Mesenteric fat pad (tissue), 1 donor: Measurements from ENCODE around the gene DHX35. TPM values are rescaled to one million over a fixed set of nuclear protein-coding genes. Genes with fewer than 3 reads are reported as not detected.

ENCODE experiments used
- DNase-seq: peaks from one replicate; pipeline ENCODE4 v3.0.0-alpha.2; 2020; ENCODE audit warnings: low spot score
- long read RNA-seq: library from polyadenylated mRNA; unstranded; transcript quantifications from one replicate; pipeline ENCODE4 v2.0.0, GENCODE V29; 2020
- total RNA-seq: library from RNA; stranded (reverse); fragmentation: NEBNext Ultra II Directional; extraction: Animal tissue kit (Norgen Biotek cat#: 25700); gene quantifications from one replicate; pipeline ENCODE4 v1.2.1, GENCODE V29; 2021
- donor health status: DM: yes; HTN: yes; CAD: no.

The DHX35 gene, protein sequence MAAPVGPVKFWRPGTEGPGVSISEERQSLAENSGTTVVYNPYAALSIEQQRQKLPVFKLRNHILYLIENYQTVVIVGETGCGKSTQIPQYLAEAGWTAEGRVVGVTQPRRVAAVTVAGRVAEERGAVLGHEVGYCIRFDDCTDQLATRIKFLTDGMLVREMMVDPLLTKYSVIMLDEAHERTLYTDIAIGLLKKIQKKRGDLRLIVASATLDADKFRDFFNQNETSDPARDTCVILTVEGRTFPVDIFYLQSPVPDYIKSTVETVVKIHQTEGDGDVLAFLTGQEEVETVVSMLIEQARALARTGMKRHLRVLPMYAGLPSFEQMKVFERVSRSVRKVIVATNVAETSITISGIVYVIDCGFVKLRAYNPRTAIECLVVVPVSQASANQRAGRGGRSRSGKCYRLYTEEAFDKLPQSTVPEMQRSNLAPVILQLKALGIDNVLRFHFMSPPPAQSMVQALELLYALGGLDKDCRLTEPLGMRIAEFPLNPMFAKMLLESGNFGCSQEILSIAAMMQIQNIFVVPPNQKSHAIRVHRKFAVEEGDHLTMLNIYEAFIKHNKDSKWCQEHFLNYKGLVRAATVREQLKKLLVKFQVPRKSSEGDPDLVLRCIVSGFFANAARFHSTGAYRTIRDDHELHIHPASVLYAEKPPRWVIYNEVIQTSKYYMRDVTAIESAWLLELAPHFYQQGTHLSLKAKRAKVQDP
- 8.4 TPM for total RNA-seq
- long read RNA-seq, transcript DHX35-201 (22 exons, 3,325 nt), result major isoform, 8 of 21 reads
- long read RNA-seq, partial matches to known transcripts, result 7 of 21 reads
- long read RNA-seq, other reads (novel, unspliced or antisense), result 4 of 21 reads

GRCh38 chr20:38962044-38962927 is at the start of gene DHX35:
Gene DHX35 (plus strand): TSS chr20:38962344. CDS start chr20:38962368, 24 bp downstream.
- DNase-seq, result peak; percentile 100

DNA sequence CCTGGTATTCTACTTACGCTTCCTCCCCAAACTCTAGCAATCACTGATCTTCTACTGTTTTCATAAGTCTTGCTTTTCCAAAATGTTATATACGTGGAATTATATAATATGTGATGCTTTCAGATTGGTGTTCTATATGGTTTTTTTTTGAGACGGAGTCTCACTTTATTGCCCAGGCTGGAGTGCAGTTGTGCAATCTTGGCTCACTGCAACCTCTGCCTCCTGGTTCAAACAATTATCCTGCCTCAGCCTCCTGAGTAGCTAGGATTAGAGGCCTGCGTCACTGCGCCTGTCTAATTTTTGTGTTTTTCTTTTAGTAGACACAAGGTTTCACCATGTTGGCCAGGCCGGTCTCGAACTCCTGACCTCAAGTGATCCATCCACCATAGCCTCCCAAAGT is 46.8 kb upstream of the DHX35 start:
- no peak for DNase-seq

GRCh38 chr20:38917657-38918056 is 44.5 kb upstream of the DHX35 start:
- DNase-seq, result no peak

DNA sequence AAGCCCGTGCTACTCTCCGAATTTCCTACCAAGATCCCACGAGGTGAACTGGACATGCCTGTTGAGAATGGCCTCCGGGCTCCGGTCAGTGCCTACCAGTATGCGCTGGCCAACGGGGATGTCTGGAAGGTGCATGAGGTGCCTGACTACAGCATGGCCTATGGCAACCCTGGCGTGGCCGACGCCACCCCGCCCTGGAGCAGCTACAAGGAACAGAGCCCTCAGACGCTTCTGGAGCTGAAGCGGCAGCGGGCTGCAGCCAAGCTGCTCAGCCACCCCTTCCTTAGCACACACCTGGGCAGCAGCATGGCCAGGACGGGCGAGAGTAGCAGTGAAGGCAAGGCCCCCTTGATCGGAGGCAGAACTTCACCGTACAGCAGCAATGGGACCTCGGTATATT is 44.0 kb upstream of the DHX35 start:
- DNase-seq, result no peak

DNA sequence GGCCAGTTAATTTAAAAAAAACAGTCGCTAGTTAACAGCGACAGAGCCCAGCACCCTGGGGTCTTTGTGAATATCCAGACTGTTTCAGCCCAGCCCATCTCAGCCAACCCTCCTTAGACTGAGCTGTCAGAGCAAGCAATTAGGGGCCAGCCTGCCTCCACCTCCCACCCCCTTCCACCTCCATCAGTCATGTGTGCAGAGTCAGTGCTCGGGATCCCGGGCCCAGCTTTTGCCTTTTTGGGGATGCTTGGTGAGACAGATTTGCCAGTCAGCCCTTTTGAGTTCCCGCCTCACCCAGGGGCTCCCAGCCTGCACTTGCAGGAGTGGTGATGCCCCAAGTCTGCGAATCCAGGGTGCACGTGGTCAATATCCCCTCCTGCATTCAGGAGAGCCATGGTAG is 42.5 kb upstream of the DHX35 start:
- no peak for DNase-seq

DNA sequence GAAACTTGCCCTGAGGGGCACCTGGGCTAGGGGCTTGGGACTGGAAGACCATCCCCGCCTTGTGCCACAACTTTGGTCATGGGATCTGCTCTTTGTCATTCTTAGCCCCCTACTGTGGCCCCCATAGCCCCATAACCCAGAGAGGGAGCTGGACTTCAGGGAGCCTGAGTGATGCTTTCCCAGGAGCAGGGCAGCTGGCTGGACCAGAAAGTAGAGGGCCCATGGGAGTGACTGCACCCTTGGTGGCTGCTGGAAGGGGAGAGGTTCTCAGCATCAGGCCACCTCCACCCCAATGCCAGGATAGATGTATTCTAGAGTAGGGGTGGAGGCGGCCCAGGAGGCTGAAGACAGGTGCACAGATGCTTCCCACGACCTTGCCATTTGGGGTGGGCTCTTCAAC is 41.7 kb upstream of the DHX35 start:
- DNase-seq, result no peak

GRCh38 chr20:38920851-38921250 is 41.3 kb upstream of the DHX35 start:
- no peak for DNase-seq

GRCh38 chr20:38924718-38925117 is 37.4 kb upstream of the DHX35 start:
- DNase-seq, result no peak

GRCh38 chr20:38926142-38926933 is 35.8 kb upstream of the DHX35 start, which contains the start of gene FAM83D:
Gene FAM83D (plus strand): TSS chr20:38926417. CDS start chr20:38926443, 26 bp downstream.
- peak; percentile 96 for DNase-seq

GRCh38 chr20:38926934-38927616 is 35.1 kb upstream of the DHX35 start:
- DNase-seq, result no peak

DNA sequence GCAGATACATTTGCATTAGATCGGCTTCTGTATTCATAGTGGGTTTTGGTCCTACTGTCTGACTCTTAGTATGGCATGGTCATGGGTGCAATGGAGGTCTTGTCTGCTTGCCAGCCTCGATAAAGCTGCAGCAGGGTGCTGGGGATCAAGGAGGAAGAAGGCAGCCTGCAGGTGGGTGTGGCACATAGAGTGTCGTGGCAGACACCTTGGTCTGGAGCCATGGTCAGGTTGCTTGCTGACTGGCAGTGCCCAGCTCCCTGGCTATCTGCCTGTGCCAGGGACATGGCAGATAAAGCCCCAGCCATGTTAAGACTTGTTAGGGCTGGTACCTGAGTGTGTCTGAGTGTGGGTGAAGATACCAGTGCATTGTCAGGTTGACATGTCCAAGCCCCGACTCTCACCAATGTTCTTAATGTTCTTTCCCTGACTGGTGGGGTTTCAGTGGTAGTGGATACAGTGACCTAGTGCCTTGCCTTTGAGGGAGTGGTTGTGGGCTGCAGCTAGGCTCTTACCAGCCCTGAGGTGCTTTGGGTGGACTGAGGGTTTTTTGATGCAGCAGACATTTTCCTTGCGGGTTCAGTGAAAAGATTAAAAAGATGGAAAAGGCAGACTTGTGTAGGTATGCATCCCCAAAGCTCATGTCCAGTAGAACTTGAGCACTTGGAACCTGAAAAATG is 34.1 kb upstream of the DHX35 start:
- DNase-seq, result no peak

DNA sequence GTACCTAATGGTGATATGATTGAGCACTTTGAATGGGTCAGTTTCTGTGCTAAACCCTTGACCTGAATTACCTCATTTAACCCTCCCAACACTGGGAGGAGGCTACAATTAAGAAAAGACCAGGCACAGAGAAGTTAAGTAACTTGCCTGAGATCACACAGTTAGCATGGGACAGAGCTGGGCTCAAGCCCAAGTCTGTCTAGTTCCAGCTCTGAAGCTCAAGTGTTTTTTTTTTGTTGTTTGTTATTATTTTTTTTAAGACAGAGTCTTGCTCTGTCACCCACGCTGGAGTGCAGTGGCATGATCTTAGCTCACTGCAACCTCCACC is 31.9 kb upstream of the DHX35 start:
- DNase-seq, result peak; percentile 1

DNA sequence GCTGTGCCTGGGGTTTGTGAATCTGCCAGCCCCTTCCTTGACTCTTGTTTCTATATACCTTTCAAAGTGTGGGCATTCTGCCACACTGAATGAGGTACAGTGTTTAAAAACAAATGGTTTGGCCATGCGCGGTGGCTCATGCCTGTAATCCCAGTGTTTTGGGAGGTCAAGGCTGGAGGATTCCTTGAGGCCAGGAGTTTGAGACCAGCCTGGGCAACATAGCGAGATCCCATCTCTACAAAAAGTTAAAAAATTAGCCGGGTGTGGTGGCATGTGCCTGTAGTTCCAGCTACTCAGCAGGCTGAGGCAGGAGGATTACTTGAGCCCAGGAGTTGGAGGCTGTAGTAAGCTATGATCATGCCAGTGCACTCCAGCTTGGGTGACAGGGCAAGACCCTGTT is 30.2 kb upstream of the DHX35 start:
- DNase-seq, result peak; percentile 33

DNA sequence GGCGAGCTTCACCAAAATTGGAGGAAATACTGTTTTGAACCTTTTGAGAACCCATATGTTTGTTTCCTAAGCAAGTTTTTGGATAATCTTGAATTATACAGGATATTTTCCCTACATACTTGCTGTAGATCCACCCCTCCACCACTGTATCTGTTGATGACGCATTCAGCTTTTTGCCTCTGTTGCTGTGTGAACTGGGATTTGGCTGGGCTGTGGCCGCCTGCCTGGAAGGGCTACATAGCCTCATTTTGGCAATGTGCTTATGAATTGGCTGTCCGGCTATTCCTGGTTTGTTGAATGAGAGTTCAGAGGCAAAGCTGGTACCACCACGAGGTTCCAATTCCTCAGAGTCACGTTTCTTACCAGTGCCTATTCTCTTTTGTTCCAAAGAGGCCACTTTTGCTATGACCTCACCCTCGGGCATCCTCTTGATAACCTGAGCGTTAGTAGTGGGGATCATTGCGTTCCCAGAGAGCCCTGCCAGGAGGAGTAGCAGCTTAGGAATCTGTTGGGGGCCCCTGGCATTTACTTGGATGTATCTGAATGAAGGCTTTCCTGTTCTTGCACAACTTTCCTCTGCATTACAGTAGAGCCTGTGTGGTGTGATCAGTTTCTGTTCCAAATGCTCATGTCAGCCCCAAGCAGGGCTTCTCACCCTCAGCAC is 29.6 kb upstream of the DHX35 start:
- DNase-seq, result no peak

GRCh38 chr20:38934530-38934929 is 27.6 kb upstream of the DHX35 start:
- no peak for DNase-seq

- no peak for DNase-seq
Observed at GRCh38 chr20:38935285-38935684, 26.9 kb upstream of the DHX35 start.

DNA sequence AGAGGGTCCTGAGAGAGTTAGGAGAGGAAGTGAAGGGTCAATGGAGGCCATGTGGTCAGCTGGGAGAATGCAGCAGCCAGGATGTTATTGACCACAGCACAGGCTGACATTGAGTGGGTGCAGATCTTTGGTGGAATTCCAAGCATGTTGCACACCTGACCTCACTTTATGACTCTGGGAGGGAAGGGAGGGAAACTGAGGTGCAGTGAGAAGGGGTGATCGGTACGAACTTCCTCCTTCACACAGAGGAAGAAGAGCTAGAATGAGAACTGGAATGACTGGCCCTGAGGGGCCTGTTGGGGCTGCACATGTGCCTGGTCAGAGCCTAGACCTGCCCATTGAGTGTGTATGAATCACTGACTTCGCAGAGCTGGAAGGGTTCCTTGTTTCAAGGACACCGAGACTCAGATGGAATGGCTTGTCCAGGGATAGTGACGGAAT is 26.2 kb upstream of the DHX35 start:
- peak; percentile 2 for DNase-seq

GRCh38 chr20:38937000-38937399 is 25.1 kb upstream of the DHX35 start:
- peak; percentile 22 for DNase-seq

- DNase-seq, result peak; percentile 47
Observed at GRCh38 chr20:38937978-38938473, 24.1 kb upstream of the DHX35 start.
